Natural killer cell (primary cell): ENCODE measurements around the gene ABR. TPM values are rescaled to one million over a fixed set of nuclear protein-coding genes. Genes with fewer than 3 reads are reported as not detected.

Source experiments
- ATAC-seq, 3 donors: fragments of 150-1000 bp in 2 of 3; fragments of 200-7000 bp in 1 of 3; cut with Tn5 transposase; 1 replicate in 1 of 3; 2 replicates in 2 of 3; pipeline ENCODE4 v1.10.0; 2021; ENCODE audit warnings: mild to moderate bottlenecking in 2 of 3, moderate library complexity in 2 of 3
- DNase-seq, 2 donors: peaks; one replicate each; pipeline versions ENCODE4 v3.0.0 to v3.0.0-alpha.2; 2013 to 2021; ENCODE audit warnings: mixed read lengths in 1 of 2
- H3K27ac ChIP-seq: one replicate; pipeline ENCODE4 v1.5.1; 2013; ENCODE audit warnings: mild to moderate bottlenecking, low read length
- H3K27me3 ChIP-seq: one replicate; pipeline ENCODE4 v1.6.1; 2013; ENCODE audit warnings: low read length; ENCODE audit not compliant: control insufficient read depth, insufficient read depth
- H3K36me3 ChIP-seq: one replicate; pipeline ENCODE4 v1.6.1; 2013; ENCODE audit warnings: low read length; ENCODE audit not compliant: control insufficient read depth, insufficient read depth
- H3K4me1 ChIP-seq: one replicate; pipeline ENCODE4 v1.6.1; 2013; ENCODE audit warnings: low read length; ENCODE audit not compliant: control insufficient read depth, insufficient read depth
- H3K4me3 ChIP-seq: one replicate; pipeline ENCODE4 v1.5.1; 2013; ENCODE audit warnings: low read length
- H3K9me3 ChIP-seq: one replicate; pipeline ENCODE4 v1.6.1; 2013; ENCODE audit warnings: low read length; ENCODE audit not compliant: control insufficient read depth, insufficient read depth
- H3K27ac Mint-ChIP-seq, 2 donors: one replicate each; pipeline ENCODE4 v1.8.0; 2022; ENCODE audit warnings: mild to moderate bottlenecking in 2 of 2, mixed read lengths in 2 of 2, moderate library complexity in 1 of 2
- H3K27me3 Mint-ChIP-seq, 2 donors: one replicate each; pipeline ENCODE4 v1.8.0; 2022; ENCODE audit warnings: low read depth in 2 of 2, mixed read lengths in 2 of 2
- H3K36me3 Mint-ChIP-seq: one replicate; pipeline ENCODE4 v1.8.0; 2022; ENCODE audit warnings: mixed read lengths
- H3K4me1 Mint-ChIP-seq, 2 donors: one replicate each; pipeline ENCODE4 v1.8.0; 2022; ENCODE audit warnings: mixed read lengths in 2 of 2
- H3K4me3 Mint-ChIP-seq: one replicate; pipeline ENCODE4 v1.8.0; 2022; ENCODE audit warnings: mild to moderate bottlenecking, moderate library complexity, mixed read lengths
- H3K9me3 Mint-ChIP-seq, 2 donors: one replicate each; pipeline ENCODE4 v1.8.0; 2022; ENCODE audit warnings: mixed read lengths in 2 of 2
- WGBS: methylation state at CpG from one replicate; pipeline ENCODE4 v1.1.7; 2013; ENCODE audit warnings: missing lambda C conversion rate; ENCODE audit not compliant: insufficient coverage; 5-methylcytosine and 5-hydroxymethylcytosine counted together
- intact Hi-C: fragments of 100-400 bp; cut with micrococcal nuclease; formaldehyde crosslinking; loops from one replicate; pipeline ENCODE4 v1.14.2; 2022
- total RNA-seq, 4 donors: library from RNA; stranded (reverse); fragments of 120-200 nt in 1 of 4; gene quantifications; one replicate each; pipeline versions ENCODE4 v1.2.3 to v1.2.4, GENCODE V29; 2013 to 2022
- TF ChIP-seq, protein P1 (sequence below): fragments of 200-600 bp; IDR thresholded peaks from one replicate; pipeline ENCODE4 v1.8.0; 2022; ENCODE audit warnings: antibody characterized with exemption

The ABR gene
- total RNA-seq, 3 donors from 2014 or later (not counting 1 experiment from before 2014, with no cell fraction given): 155 to 215 (median 163) TPM

DNA sequence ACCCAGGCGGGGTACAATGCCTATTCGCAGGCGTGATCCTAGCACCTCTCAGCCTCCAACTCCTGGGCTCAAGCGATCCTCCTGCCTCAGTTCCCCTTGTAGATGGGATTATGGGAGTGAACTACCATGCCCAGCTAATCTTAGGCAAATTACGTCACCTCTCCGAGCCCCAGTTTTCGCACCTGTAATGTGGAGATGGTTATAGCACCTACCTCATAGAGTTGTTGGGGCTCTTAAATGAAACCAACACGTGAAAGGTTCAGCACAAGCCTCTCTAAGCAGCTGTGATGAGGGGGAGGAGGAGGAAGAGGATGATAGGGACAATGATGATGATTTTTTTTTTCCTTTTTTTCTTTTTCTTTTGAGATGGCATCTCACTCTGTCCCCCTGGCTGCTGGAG is 59.9 kb downstream of the ABR start:
- peak overlapping the region; percentile 79 for H3K4me3 Mint-ChIP-seq
- TF ChIP-seq, protein P1, sequence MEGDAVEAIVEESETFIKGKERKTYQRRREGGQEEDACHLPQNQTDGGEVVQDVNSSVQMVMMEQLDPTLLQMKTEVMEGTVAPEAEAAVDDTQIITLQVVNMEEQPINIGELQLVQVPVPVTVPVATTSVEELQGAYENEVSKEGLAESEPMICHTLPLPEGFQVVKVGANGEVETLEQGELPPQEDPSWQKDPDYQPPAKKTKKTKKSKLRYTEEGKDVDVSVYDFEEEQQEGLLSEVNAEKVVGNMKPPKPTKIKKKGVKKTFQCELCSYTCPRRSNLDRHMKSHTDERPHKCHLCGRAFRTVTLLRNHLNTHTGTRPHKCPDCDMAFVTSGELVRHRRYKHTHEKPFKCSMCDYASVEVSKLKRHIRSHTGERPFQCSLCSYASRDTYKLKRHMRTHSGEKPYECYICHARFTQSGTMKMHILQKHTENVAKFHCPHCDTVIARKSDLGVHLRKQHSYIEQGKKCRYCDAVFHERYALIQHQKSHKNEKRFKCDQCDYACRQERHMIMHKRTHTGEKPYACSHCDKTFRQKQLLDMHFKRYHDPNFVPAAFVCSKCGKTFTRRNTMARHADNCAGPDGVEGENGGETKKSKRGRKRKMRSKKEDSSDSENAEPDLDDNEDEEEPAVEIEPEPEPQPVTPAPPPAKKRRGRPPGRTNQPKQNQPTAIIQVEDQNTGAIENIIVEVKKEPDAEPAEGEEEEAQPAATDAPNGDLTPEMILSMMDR: no peak
- 54% methylated on average over 7 of the region's 8 CpGs for WGBS
- H3K27me3 Mint-ChIP-seq: peaks cover 0 to 4% of the 10 kb centered on the region in 2 donors
- no peaks in the 10 kb centered on the region for H3K9me3 ChIP-seq
- H3K36me3 Mint-ChIP-seq: no peaks in the 10 kb centered on the region
- peak in 1 of 2 donors; percentile 42 for DNase-seq
- H3K27ac ChIP-seq: peak overlapping the region; percentile 90
- H3K4me1 ChIP-seq: peaks cover 52% of the 10 kb centered on the region
- no peaks in the 10 kb centered on the region for H3K36me3 ChIP-seq
- peak; percentile 49 to 71 (median 55) for ATAC-seq
- no peak overlapping the region for H3K4me3 ChIP-seq
- H3K4me1 Mint-ChIP-seq: peaks cover 40 to 45% of the 10 kb centered on the region in 2 donors
- H3K27ac Mint-ChIP-seq: peak overlapping the region; percentile 95 to 96
- no peaks in the 10 kb centered on the region for H3K27me3 ChIP-seq
- no peaks in the 10 kb centered on the region for H3K9me3 Mint-ChIP-seq
- intact Hi-C loops: loop anchor here (2.0 to 10.0 kb wide), 3 partner anchors 79 to 212 kb away; no protein-coding TSS in a partner anchor

DNA sequence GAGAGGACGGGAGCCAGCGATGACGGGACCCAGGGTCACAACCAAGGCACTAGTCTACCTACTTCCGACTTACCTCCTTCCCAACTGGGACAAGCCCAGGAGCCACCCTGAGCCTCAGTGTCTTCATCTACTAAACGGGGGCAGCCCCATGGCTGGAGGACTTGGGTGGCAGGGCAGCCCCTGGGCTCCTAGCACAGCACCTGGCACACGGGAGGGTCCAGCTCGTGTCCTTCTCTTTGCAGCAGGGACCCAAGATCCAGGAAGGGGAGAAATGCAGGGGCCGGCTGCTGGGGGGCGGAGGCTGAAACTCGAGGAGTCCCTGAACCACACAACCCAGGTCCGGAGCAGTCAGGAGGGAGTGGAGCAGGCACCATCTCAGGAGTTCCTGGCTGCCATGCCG is 63.2 kb downstream of the ABR start:
- no peaks in the 10 kb centered on the region for H3K27me3 Mint-ChIP-seq
- no peak for ATAC-seq
- H3K36me3 ChIP-seq: no peaks in the 10 kb centered on the region
- intact Hi-C loops: no loop called here
- H3K9me3 ChIP-seq: no peaks in the 10 kb centered on the region
- no peaks in the 10 kb centered on the region for H3K27me3 ChIP-seq
- H3K9me3 Mint-ChIP-seq: no peaks in the 10 kb centered on the region
- 85% methylated on average over 12 of the region's 12 CpGs for WGBS
- H3K36me3 Mint-ChIP-seq: no peaks in the 10 kb centered on the region
- peaks cover 43% of the 10 kb centered on the region for H3K4me1 ChIP-seq
- no peak overlapping the region for H3K4me3 Mint-ChIP-seq
- H3K4me3 ChIP-seq: no peak overlapping the region
- TF ChIP-seq, protein P1: no peak
- peak overlapping the region; percentile 92 to 94 for H3K27ac Mint-ChIP-seq
- no peak for DNase-seq
- H3K4me1 Mint-ChIP-seq: peaks cover 34 to 39% of the 10 kb centered on the region in 2 donors
- no peak overlapping the region for H3K27ac ChIP-seq

- 92% methylated on average over 10 of the region's 10 CpGs for WGBS
- intact Hi-C loops: no loop called here
These were observed 66.9 kb downstream of the ABR start for GRCh38 chr17:1112875-1113274.

More at GRCh38 chr17:1112875-1113274, 66.9 kb downstream of the ABR start:
- Histone ChIP-seq H3K27ac (no peak overlapping the region), H3K4me1 (peaks cover 49% of the 10 kb centered on the region), H3K9me3 (no peaks in the 10 kb centered on the region), H3K27me3 (no peaks in the 10 kb centered on the region), H3K36me3 (no peaks in the 10 kb centered on the region), H3K4me3 (no peak overlapping the region)
- Mint-ChIP-seq H3K36me3 (no peaks in the 10 kb centered on the region), H3K27ac (no peak overlapping the region), H3K4me1 (peaks cover 22 to 48% of the 10 kb centered on the region in 2 donors), H3K27me3 (no peaks in the 10 kb centered on the region), H3K4me3 (no peak overlapping the region), H3K9me3 (no peaks in the 10 kb centered on the region)
- DNase-seq (no peak), ATAC-seq (no peak)
- TF ChIP-seq, protein P1: no peak
